Renal cortex interstitium (tissue), 3 donors: Measurements from ENCODE around the gene OR2T10. TPM values are rescaled to one million over a fixed set of nuclear protein-coding genes. Genes with fewer than 3 reads are reported as not detected.

ENCODE experiments used
- polyA plus RNA-seq, 3 donors: library from polyadenylated mRNA; unstranded; fragments of 120-200 nt; gene quantifications; one replicate each; pipeline ENCODE4 v1.2.1, GENCODE V29; 2013; ENCODE audit not compliant: insufficient read length in 3 of 3

The OR2T10 gene
- polyA plus RNA-seq, 3 donors: 0.33 TPM; not detected in 2

Other genes with a start within 250 kb of the OR2T10 start
- not detected for gene OR14C36, start 248.9 kb downstream of the OR2T10 start, polyA plus RNA-seq
- gene OR2T4, start 236.0 kb downstream of the OR2T10 start, polyA plus RNA-seq: not detected
- under 1 TPM in 1 of 3 donors, not detected in 2; 0.06 TPM for gene OR2T6, start 222.0 kb downstream of the OR2T10 start, polyA plus RNA-seq
- gene OR2T1, start 194.7 kb downstream of the OR2T10 start, polyA plus RNA-seq: not detected
- under 1 TPM in 1 of 3 donors, not detected in 2; 0.06 TPM for gene OR2T2, start 152.1 kb downstream of the OR2T10 start, polyA plus RNA-seq
- not detected for gene OR2T3, start 124.3 kb downstream of the OR2T10 start, polyA plus RNA-seq
- gene OR2T5, start 109.1 kb downstream of the OR2T10 start, polyA plus RNA-seq: under 1 TPM in 1 of 3 donors, not detected in 2; 0.12 TPM
- under 1 TPM in 1 of 3 donors, not detected in 2; 0.11 TPM for gene OR2G6, start 89.6 kb downstream of the OR2T10 start, polyA plus RNA-seq
- gene OR2T29, start 34.9 kb downstream of the OR2T10 start, polyA plus RNA-seq: not detected
- not detected for gene OR2T34, start 22.9 kb downstream of the OR2T10 start, polyA plus RNA-seq
- gene OR2T11, start 37.4 kb upstream of the OR2T10 start, polyA plus RNA-seq: not detected
- gene OR2T35, start 47.6 kb upstream of the OR2T10 start, polyA plus RNA-seq: not detected
- gene OR2T27, start 57.8 kb upstream of the OR2T10 start, polyA plus RNA-seq: not detected
- not detected for gene OR14I1, start 105.1 kb upstream of the OR2T10 start, polyA plus RNA-seq
- gene LYPD8, start 158.1 kb upstream of the OR2T10 start, polyA plus RNA-seq: under 1 TPM in 1 of 3 donors, not detected in 2; 0.17 TPM
- 10 to 100 TPM; 23.6 to 31.4 (median 30.0) TPM for gene SH3BP5L, start 228.2 kb upstream of the OR2T10 start, polyA plus RNA-seq
- 10 to 100 TPM; 18.6 to 25.6 (median 24.0) TPM for gene ZNF672, start 240.5 kb upstream of the OR2T10 start, polyA plus RNA-seq